HepG2 (cell line): ENCODE measurements around the gene NINJ2. TPM values are rescaled to one million over a fixed set of nuclear protein-coding genes. Genes with fewer than 3 reads are reported as not detected.

Experiments
- DNMT1 ChIP-seq: sonication (generic); formaldehyde crosslinking; IDR thresholded peaks from 2 replicates; pipeline ENCODE4 v1.5.1; 2020; ENCODE audit warnings: mild to moderate bottlenecking, missing genetic modification reagents
- MAFG ChIP-seq: sonication (generic); formaldehyde crosslinking; IDR thresholded peaks from 2 replicates; pipeline ENCODE4 v1.5.1; 2020; ENCODE audit warnings: mild to moderate bottlenecking, missing genetic modification reagents
- MAFK ChIP-seq, 2 experiments: IDR thresholded peaks in 1 of 2; conservative IDR thresholded peaks in 1 of 2; 2 replicates each; pipeline ENCODE4 v1.6.1; 2011; ENCODE audit warnings: improper control_type of control experiment in 2 of 2, low read length in 2 of 2
- RBAK ChIP-seq: sonication (generic); formaldehyde crosslinking; IDR thresholded peaks from 2 replicates; pipeline ENCODE4 v1.5.1; 2020; ENCODE audit warnings: mild to moderate bottlenecking, missing genetic modification reagents
- SP1 ChIP-seq, 2 experiments: fragments of 450-650 bp in 1 of 2; sonication (generic) in 1 of 2; formaldehyde crosslinking in 1 of 2; IDR thresholded peaks; 2 replicates each; pipeline versions ENCODE4 v1.4.0 to v1.6.1; 2016 to 2020; ENCODE audit warnings: missing genetic modification reagents in 1 of 2
- ZNF747 ChIP-seq: sonication (generic); formaldehyde crosslinking; IDR thresholded peaks from 2 replicates; pipeline ENCODE4 v1.8.1; 2023; ENCODE audit warnings: missing genetic modification reagents, mild to moderate bottlenecking, borderline replicate concordance
- polyA plus RNA-seq, 8 experiments: library from polyadenylated mRNA; depleted of rRNA in 3 of 8; stranded (reverse) in 7 of 8; unstranded in 1 of 8; fragments of >200 nt; fragmentation: Illumina TruSeq in 4 of 8; extraction: Trizol in 4 of 8; gene quantifications; 2 replicates each; pipeline versions ENCODE4 v1.2.1 to v1.2.3, GENCODE V29; 2011 to 2016; ENCODE audit warnings: low read depth in 4 of 8, missing spikeins in 1 of 8, mixed read lengths in 1 of 8; ENCODE audit not compliant: insufficient read depth in 1 of 8
- total RNA-seq, 5 experiments: library from RNA; depleted of rRNA; stranded (reverse); fragments of >200 nt; fragmentation: Illumina TruSeq; extraction: Trizol; gene quantifications; 2 replicates each; pipeline ENCODE4 v1.2.3, GENCODE V29; 2016; ENCODE audit warnings: low read depth in 1 of 5
- TF ChIP-seq, protein P1 (sequence below): sonication (generic); formaldehyde crosslinking; IDR thresholded peaks from 2 replicates; pipeline ENCODE4 v1.5.1; 2020; ENCODE audit warnings: mild to moderate bottlenecking, moderate library complexity, missing genetic modification reagents
- TF ChIP-seq, protein P2 (sequence below): sonication (generic); formaldehyde crosslinking; IDR thresholded peaks from 2 replicates; pipeline ENCODE4 v1.5.0; 2020; ENCODE audit warnings: missing genetic modification reagents
- TF ChIP-seq, protein P3 (sequence below): sonication (generic); formaldehyde crosslinking; IDR thresholded peaks from 2 replicates; pipeline ENCODE4 v1.5.0; 2020; ENCODE audit warnings: missing genetic modification reagents
- TF ChIP-seq, protein P4 (sequence below): sonication (generic); formaldehyde crosslinking; IDR thresholded peaks from 2 replicates; pipeline ENCODE4 v1.5.1; 2020; ENCODE audit warnings: missing genetic modification reagents, mild to moderate bottlenecking, borderline replicate concordance
- TF ChIP-seq, protein P5 (sequence below): sonication (generic); formaldehyde crosslinking; conservative IDR thresholded peaks from 2 replicates; pipeline ENCODE4 v1.5.0; 2020; ENCODE audit warnings: missing genetic modification reagents
- TF ChIP-seq, protein P6 (sequence below): sonication (generic); formaldehyde crosslinking; IDR thresholded peaks from 2 replicates; pipeline ENCODE4 v1.4.0; 2020; ENCODE audit warnings: missing genetic modification reagents
- TF ChIP-seq, protein P7 (sequence below): sonication (generic); formaldehyde crosslinking; IDR thresholded peaks from 2 replicates; pipeline ENCODE4 v1.4.0; 2020; ENCODE audit warnings: missing genetic modification reagents

Gene NINJ2
- total and polyA plus RNA-seq, 2 of the 13 experiments (the other 11 are each of a cell fraction or from before 2014, with no cell fraction given) = 0.62 to 3.8 TPM

DNA sequence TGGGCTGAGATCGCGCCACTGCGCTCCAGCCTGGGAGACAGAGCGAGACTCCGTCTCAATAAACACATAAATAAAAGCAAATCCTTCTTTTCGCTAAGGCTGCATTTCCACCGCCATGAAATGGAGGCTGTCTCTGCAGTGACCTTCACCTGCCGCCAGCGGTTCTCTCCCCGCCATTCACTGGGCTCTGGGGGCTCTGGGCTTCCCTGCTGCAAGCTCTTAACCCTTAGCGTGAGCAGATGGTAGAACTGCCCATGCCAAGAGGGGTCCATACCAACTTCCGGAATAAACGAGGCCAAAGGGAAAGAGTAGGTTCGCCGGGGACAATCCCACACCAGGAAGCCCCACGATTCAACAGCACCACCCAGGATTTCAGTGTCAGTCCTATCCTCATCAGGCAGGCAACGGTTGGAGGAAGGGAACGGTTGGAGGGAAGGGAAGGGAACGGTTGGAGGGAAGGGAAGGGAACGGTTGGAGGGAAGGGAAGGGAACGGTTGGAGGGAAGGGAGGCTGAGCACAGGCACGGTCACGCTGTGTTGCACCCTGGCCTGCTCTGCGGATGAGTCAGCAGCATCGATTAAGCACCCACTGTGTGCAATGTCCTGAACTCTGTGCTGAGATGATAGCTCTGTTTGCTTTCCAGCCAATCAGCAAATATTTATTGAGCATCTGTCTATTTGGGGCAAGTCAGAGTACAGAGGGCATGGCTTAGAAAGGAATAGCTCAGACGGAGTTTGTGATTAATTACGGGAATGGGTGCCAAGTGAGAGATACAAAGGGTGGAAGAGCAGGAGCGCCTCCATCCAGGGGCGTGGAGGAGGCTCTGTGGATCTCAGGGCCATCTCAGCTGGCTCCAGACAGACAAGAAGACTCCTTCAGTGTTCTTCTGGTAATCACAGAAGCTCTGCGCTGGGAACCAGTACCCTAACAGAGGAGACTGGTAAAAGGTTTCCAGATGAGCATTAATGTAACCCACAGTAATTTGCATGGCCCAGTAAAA is 77.9 kb downstream of the NINJ2 start (continued):
- TF ChIP-seq, protein P1, sequence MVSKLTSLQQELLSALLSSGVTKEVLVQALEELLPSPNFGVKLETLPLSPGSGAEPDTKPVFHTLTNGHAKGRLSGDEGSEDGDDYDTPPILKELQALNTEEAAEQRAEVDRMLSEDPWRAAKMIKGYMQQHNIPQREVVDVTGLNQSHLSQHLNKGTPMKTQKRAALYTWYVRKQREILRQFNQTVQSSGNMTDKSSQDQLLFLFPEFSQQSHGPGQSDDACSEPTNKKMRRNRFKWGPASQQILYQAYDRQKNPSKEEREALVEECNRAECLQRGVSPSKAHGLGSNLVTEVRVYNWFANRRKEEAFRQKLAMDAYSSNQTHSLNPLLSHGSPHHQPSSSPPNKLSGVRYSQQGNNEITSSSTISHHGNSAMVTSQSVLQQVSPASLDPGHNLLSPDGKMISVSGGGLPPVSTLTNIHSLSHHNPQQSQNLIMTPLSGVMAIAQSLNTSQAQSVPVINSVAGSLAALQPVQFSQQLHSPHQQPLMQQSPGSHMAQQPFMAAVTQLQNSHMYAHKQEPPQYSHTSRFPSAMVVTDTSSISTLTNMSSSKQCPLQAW (CRISPR knock-in tag) = peak; percentile 82
- TF ChIP-seq, protein P2, sequence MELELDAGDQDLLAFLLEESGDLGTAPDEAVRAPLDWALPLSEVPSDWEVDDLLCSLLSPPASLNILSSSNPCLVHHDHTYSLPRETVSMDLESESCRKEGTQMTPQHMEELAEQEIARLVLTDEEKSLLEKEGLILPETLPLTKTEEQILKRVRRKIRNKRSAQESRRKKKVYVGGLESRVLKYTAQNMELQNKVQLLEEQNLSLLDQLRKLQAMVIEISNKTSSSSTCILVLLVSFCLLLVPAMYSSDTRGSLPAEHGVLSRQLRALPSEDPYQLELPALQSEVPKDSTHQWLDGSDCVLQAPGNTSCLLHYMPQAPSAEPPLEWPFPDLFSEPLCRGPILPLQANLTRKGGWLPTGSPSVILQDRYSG (CRISPR knock-in tag) = no peak
- peak; percentile 86 for TF ChIP-seq MAFG (CRISPR knock-in tag)
- TF ChIP-seq MAFK (conservative IDR thresholded peaks at IDR 0.05 in 1 of 2, IDR thresholded peaks at IDR 0.05 in 1 of 2; ENCODE audit: low read length in 2 of 2) = peak; percentile 81 to 94
- TF ChIP-seq, protein P3, sequence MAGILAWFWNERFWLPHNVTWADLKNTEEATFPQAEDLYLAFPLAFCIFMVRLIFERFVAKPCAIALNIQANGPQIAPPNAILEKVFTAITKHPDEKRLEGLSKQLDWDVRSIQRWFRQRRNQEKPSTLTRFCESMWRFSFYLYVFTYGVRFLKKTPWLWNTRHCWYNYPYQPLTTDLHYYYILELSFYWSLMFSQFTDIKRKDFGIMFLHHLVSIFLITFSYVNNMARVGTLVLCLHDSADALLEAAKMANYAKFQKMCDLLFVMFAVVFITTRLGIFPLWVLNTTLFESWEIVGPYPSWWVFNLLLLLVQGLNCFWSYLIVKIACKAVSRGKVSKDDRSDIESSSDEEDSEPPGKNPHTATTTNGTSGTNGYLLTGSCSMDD (CRISPR knock-in tag) = no peak
- 0 out of 2 replicates have a peak, but pooled peaks have one; percentile 76 for TF ChIP-seq ZNF747 (CRISPR knock-in tag)
- TF ChIP-seq RBAK (CRISPR knock-in tag) = peak; percentile 60; the same call in 1 of the 2 replicates
- TF ChIP-seq, protein P4, sequence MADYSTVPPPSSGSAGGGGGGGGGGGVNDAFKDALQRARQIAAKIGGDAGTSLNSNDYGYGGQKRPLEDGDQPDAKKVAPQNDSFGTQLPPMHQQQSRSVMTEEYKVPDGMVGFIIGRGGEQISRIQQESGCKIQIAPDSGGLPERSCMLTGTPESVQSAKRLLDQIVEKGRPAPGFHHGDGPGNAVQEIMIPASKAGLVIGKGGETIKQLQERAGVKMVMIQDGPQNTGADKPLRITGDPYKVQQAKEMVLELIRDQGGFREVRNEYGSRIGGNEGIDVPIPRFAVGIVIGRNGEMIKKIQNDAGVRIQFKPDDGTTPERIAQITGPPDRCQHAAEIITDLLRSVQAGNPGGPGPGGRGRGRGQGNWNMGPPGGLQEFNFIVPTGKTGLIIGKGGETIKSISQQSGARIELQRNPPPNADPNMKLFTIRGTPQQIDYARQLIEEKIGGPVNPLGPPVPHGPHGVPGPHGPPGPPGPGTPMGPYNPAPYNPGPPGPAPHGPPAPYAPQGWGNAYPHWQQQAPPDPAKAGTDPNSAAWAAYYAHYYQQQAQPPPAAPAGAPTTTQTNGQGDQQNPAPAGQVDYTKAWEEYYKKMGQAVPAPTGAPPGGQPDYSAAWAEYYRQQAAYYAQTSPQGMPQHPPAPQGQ (CRISPR knock-in tag) = no peak
- TF ChIP-seq, protein P5, sequence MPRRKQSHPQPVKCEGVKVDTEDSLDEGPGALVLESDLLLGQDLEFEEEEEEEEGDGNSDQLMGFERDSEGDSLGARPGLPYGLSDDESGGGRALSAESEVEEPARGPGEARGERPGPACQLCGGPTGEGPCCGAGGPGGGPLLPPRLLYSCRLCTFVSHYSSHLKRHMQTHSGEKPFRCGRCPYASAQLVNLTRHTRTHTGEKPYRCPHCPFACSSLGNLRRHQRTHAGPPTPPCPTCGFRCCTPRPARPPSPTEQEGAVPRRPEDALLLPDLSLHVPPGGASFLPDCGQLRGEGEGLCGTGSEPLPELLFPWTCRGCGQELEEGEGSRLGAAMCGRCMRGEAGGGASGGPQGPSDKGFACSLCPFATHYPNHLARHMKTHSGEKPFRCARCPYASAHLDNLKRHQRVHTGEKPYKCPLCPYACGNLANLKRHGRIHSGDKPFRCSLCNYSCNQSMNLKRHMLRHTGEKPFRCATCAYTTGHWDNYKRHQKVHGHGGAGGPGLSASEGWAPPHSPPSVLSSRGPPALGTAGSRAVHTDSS (CRISPR knock-in tag) = no peak
- no peak for TF ChIP-seq DNMT1 (CRISPR knock-in tag)
- TF ChIP-seq, protein P6, sequence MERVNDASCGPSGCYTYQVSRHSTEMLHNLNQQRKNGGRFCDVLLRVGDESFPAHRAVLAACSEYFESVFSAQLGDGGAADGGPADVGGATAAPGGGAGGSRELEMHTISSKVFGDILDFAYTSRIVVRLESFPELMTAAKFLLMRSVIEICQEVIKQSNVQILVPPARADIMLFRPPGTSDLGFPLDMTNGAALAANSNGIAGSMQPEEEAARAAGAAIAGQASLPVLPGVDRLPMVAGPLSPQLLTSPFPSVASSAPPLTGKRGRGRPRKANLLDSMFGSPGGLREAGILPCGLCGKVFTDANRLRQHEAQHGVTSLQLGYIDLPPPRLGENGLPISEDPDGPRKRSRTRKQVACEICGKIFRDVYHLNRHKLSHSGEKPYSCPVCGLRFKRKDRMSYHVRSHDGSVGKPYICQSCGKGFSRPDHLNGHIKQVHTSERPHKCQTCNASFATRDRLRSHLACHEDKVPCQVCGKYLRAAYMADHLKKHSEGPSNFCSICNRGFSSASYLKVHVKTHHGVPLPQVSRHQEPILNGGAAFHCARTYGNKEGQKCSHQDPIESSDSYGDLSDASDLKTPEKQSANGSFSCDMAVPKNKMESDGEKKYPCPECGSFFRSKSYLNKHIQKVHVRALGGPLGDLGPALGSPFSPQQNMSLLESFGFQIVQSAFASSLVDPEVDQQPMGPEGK (CRISPR knock-in tag) = peak; percentile 42; the same call in 1 of the 2 replicates
- TF ChIP-seq, protein P7, sequence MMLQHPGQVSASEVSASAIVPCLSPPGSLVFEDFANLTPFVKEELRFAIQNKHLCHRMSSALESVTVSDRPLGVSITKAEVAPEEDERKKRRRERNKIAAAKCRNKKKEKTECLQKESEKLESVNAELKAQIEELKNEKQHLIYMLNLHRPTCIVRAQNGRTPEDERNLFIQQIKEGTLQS (CRISPR knock-in tag) = peak; percentile 96
- TF ChIP-seq SP1 (IDR thresholded peaks at IDR 0.05) = no peak
- 0 out of 2 replicates have a peak, but pooled peaks have one; percentile 23 for TF ChIP-seq SP1 (CRISPR knock-in tag; IDR thresholded peaks at IDR 0.05)
